HG03520 (cell line): ENCODE results near the gene WDR1.

Experiments
- ATAC-seq: cut with Tn5 transposase; IDR thresholded peaks from one replicate; pipeline ENCODE4 v1.9.1; 2021; ENCODE audit warnings: mild to moderate bottlenecking, moderate library complexity; ENCODE audit not compliant: unreplicated experiment

WDR1 gene

GRCh38 chr4:10116569-10117358 is at the start of gene WDR1:
Gene WDR1 (minus strand): TSS chr4:10116799. CDS start chr4:10116666, 133 bp downstream.
- peak; percentile 91 for ATAC-seq

GRCh38 chr4:10164877-10165283 is 48.3 kb upstream of the WDR1 start:
- ATAC-seq, result no peak

- no peak for ATAC-seq
Observed at GRCh38 chr4:10163296-10163695, 46.7 kb upstream of the WDR1 start.

GRCh38 chr4:10162341-10163000 is 45.9 kb upstream of the WDR1 start:
- no peak for ATAC-seq

- ATAC-seq, result no peak
Observed at GRCh38 chr4:10161840-10162239, 45.2 kb upstream of the WDR1 start.

GRCh38 chr4:10161146-10161545 is 44.5 kb upstream of the WDR1 start:
- no peak for ATAC-seq

GRCh38 chr4:10160281-10160856 is 43.8 kb upstream of the WDR1 start:
- ATAC-seq, result no peak

- no peak for ATAC-seq
Observed at GRCh38 chr4:10159671-10160070, 43.1 kb upstream of the WDR1 start.

- ATAC-seq, result no peak
Observed at GRCh38 chr4:10158333-10158942, 41.8 kb upstream of the WDR1 start.

GRCh38 chr4:10157478-10158332 is 41.1 kb upstream of the WDR1 start:
- peak; percentile 59 for ATAC-seq

- no peak for ATAC-seq
Observed at GRCh38 chr4:10154241-10154640, 37.6 kb upstream of the WDR1 start.

- ATAC-seq, result no peak
Observed at GRCh38 chr4:10153161-10153560, 36.6 kb upstream of the WDR1 start.

- ATAC-seq, result no peak
Observed at GRCh38 chr4:10151182-10151581, 34.6 kb upstream of the WDR1 start.

- ATAC-seq, result no peak
Observed at GRCh38 chr4:10144966-10145365, 28.4 kb upstream of the WDR1 start.

- ATAC-seq, result no peak
Observed at GRCh38 chr4:10144479-10144878, 27.9 kb upstream of the WDR1 start.

GRCh38 chr4:10143171-10143570 is 26.6 kb upstream of the WDR1 start:
- no peak for ATAC-seq

GRCh38 chr4:10140866-10141759 is 24.5 kb upstream of the WDR1 start:
- no peak for ATAC-seq

GRCh38 chr4:10139518-10139917 is 22.9 kb upstream of the WDR1 start:
- ATAC-seq, result no peak

GRCh38 chr4:10135260-10135659 is 18.7 kb upstream of the WDR1 start:
- ATAC-seq, result no peak

- ATAC-seq, result no peak
Observed at GRCh38 chr4:10134141-10134540, 17.5 kb upstream of the WDR1 start.
